ENCODE measurements around the gene KIAA0513. TPM values are rescaled to one million over a fixed set of nuclear protein-coding genes. Genes with fewer than 3 reads are reported as not detected.

KIAA0513 gene
- total RNA-seq, 1 experiment from 2014 or later, result 6.6 TPM

GRCh38 chr16:85141491-85142128, 114.0 kb downstream of the KIAA0513 start:
- DNase-seq (ENCODE audit: low read depth, low spot score) (no peak), ATAC-seq (no peak)
- Histone ChIP-seq H3K27ac (ENCODE audit: low read depth, low read length) (no peak overlapping the region), H2AFZ (ENCODE audit: low read depth, low read length, poor library complexity, severe bottlenecking) (no peak overlapping the region), H3K4me2 (ENCODE audit: low read length) (no peak overlapping the region), H3K9me3 (ENCODE audit: control insufficient read depth in 1 of 2, insufficient read depth in 1 of 2, low read depth in 1 of 2, low read length in 2 of 2) (no peaks in the 10 kb centered on the region), H3K9ac (ENCODE audit: low read length) (no peak overlapping the region), H3K36me3 (ENCODE audit: control insufficient read depth in 1 of 2, insufficient read depth in 2 of 2, low read length in 2 of 2) (no peaks in the 10 kb centered on the region), H3K9me2 (ENCODE audit: insufficient read depth) (no peaks in the 10 kb centered on the region), H3K27me3 (ENCODE audit: insufficient read depth, low read length) (no peaks in the 10 kb centered on the region), H3K4me1 (ENCODE audit: control insufficient read depth in 1 of 2, insufficient read depth in 2 of 2, low read length in 2 of 2) (no peaks in the 10 kb centered on the region), H3K79me2 (ENCODE audit: insufficient read depth, low read length) (no peaks in the 10 kb centered on the region), H4K20me1 (ENCODE audit: insufficient read depth) (no peaks in the 10 kb centered on the region), H3K4me3 (replicated peaks in 1 of 2; ENCODE audit: low read depth in 1 of 2, low read length in 2 of 2) (no peak overlapping the region)
- ChIA-PET RAD21 (ENCODE audit: low non-redundant PET in 1 of 2, low total read pairs in 2 of 2, uncharacterized antibody in 2 of 2, unreplicated experiment in 2 of 2) (no interaction called here), CTCF (no interaction called here), POLR2A (no interaction called here)
- no peak for TF ChIP-seq SRF (IDR thresholded peaks at IDR 0.05; ENCODE audit: low read depth)
- TF ChIP-seq ATF3 (IDR thresholded peaks at IDR 0.05), result no peak
- TF ChIP-seq JUND (IDR thresholded peaks at IDR 0.05), result no peak
- no peak for TF ChIP-seq EZH2phosphoT487 (IDR thresholded peaks at IDR 0.05; ENCODE audit: borderline replicate concordance)
- no peak for TF ChIP-seq EZH2 (IDR thresholded peaks at IDR 0.05)
- no peak for TF ChIP-seq CBX3 (IDR thresholded peaks at IDR 0.05; ENCODE audit: low read depth)
- TF ChIP-seq SP1 (IDR thresholded peaks at IDR 0.05; ENCODE audit: low read depth), result no peak
- TF ChIP-seq RAD21 (IDR thresholded peaks at IDR 0.05; ENCODE audit: low read depth), result no peak
- no peak for TF ChIP-seq CTCF (IDR thresholded peaks at IDR 0.05 in 2 of 3, conservative IDR thresholded peaks at IDR 0.05 in 1 of 3; ENCODE audit: borderline replicate concordance in 1 of 3, insufficient read depth in 1 of 3, low read depth in 2 of 3, low read length in 2 of 3)
- TF ChIP-seq REST (IDR thresholded peaks at IDR 0.05; ENCODE audit: low read depth), result no peak
- no peak for TF ChIP-seq CEBPB (IDR thresholded peaks at IDR 0.05; ENCODE audit: low read depth)
- intact Hi-C loops (cut with micrococcal nuclease), result no loop called here
- no TSS peak for BruUV-seq (replicated peaks)
